Islet precursor cell (in vitro differentiated cells): ENCODE data around the gene RASAL3.
"Not testable (repeated sequence)": the region's sequence is repeated elsewhere in the genome, so short reads cannot be mapped to it uniquely, and the experiment has no call there.

Experiments
- DNase-seq: peaks from one replicate; pipeline ENCODE4 v3.0.0-alpha.2; 2018

RASAL3 gene

DNA sequence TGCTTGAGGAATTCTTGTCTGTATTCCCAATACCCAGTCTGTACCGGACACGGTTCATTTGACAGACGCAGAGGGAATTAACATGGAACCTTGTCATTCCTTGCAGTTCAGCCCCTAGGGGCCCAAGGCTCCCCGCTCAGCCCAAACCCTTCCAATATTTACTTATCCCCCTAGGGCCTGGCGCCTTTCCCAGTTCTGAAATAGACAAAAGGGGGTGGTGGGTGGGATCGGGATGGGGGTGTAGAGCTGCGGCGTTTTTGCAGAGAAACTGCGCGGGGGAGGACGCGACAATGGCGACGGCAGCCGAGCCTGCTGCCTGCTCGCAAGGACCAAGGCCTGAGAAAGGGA is 46.1 kb downstream of the RASAL3 start:
- no peak for DNase-seq

- DNase-seq: no peak
These were observed 46.6 kb downstream of the RASAL3 start for GRCh38 chr19:15417699-15418098.

- DNase-seq: no peak
These were observed 51.5 kb downstream of the RASAL3 start for GRCh38 chr19:15412832-15413231.

- not testable (repeated sequence) for DNase-seq
These were observed 53.0 kb downstream of the RASAL3 start for GRCh38 chr19:15411351-15411750.

DNA sequence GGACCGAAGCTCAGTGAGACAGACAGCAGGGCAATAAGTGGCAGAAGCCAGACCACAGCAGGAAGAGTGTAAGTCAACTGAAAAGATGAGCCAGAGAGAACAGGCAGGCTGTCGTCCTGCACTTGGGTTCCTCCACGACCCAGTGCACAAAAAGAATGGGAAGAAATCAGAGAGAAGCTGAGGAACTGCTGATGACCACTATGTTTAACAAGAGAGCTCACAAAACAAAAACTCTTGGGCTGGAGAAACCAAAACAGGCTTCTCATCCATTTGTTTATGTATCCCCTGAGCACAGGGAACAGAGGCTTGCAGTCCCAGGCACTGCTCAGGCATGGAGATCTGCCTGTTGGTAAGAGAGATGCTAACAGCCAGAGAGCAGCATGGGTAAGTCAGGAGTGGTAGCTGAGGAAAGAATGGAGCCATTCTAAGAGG is 59.5 kb downstream of the RASAL3 start:
- DNase-seq: no peak

GRCh38 chr19:15404097-15404779 is 60.1 kb downstream of the RASAL3 start:
- DNase-seq: no peak

DNA sequence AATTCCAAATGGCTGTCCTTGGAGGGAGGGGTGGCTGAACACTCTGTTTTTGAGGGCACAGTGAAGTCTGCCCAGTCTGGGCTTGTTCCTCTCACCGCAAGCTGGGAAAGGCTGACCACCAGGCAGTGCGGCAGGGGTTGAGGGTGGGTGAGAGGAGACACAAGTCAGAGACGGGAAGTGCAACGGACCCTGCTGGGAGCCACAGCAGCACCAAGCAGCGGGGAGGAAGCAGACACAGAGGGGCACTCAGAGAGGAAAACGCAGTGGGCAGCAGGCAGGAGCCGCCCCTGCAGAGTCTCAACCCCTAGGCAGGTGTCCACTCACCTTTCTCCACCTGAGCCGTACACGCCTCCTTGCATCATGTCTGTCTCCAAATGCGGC is 61.2 kb downstream of the RASAL3 start:
- no peak for DNase-seq

DNA sequence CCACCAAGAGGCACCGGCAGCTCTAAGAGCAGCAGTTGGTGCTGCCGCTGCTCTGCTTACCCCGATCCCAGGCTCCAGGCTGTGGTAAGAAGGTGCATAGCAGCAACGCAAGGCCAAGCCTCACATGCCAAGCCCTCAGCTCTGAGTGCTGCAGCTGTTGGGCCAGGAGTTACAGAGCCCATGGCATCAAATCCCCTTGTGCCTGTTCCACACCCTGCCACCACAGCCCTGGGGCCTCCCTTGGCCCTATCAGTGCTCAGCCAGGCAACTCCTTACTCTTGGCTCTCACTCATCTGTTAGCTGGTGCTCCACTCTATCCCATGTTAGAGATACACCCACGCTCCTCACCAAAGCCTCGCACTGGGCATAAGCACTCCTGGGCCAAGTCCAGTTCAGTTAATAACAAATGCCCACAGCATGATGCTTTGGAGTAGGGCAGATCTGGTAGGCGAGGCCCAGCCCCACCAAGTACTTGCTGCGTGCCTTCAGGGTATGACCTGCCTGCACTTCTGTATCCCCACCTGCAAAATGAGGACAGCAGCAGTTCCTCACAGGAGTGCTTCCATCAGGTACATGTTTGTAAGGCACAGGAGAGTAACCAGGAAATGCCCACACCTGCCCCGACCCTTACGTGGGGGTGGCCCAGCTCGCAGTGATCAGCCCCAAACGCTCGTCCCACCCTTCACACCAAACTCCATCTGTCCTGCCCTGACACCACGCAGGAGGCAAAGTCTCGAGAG is 61.8 kb downstream of the RASAL3 start:
- DNase-seq: no peak
